ENCODE measurements around the gene UBALD2. TPM values are rescaled to one million over a fixed set of nuclear protein-coding genes. Genes with fewer than 3 reads are reported as not detected.

Gene UBALD2
- total and polyA plus RNA-seq, 2 of the 8 experiments (the other 6 are each of a cell fraction or from before 2014, with no cell fraction given) = 17.8 to 22.6 TPM

DNA sequence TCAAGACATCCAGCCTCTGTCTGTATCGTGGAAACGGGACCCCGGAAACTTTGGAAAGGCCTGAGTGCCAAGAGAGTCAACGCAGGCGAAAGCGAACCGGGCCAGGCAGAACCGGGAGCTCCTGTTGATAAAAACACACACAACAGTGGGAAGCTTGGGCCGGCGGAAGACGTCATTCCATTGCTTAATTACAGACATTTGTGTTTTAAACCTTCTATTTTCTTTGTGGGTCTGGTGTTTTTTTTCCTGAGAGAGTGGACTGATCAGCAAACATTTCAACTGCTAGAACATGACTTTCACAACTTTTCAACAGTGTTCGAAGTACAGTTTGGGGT is 24.0 kb upstream of the UBALD2 start:
- H4K8ac ChIP-seq (ENCODE audit: extremely low read depth, insufficient read depth, low read length) = no peak overlapping the region
- H2AFZ ChIP-seq (ENCODE audit: low read length) = peak overlapping the region; percentile 86
- H2BK5ac ChIP-seq (ENCODE audit: low read depth, low read length) = peak overlapping the region; percentile 55; the same call in 1 of the 2 replicates
- ChIA-PET POLR2A (ENCODE audit: partially characterized antibody) (interaction anchor here (0.8 to 1.7 kb wide), 9 partner anchors 12 to 118 kb away, joined by 3 to 7 read pairs (median 4); no protein-coding TSS in a partner anchor), CTCF (ENCODE audit: partially characterized antibody) (interaction anchor here (0.6 to 4.1 kb wide), 5 partner anchors 12 to 108 kb away, joined by 3 to 18 read pairs (median 3); no protein-coding TSS in a partner anchor)
- no peak for TF ChIP-seq CHD2 (IDR thresholded peaks at IDR 0.05; ENCODE audit: low read length)
- no peak for TF ChIP-seq EZH2 (IDR thresholded peaks at IDR 0.05; ENCODE audit: low read depth, low read length, severe bottlenecking)
- 0 out of 2 replicates have a peak, but pooled peaks have one; percentile 16 for TF ChIP-seq SUZ12 (IDR thresholded peaks at IDR 0.05; ENCODE audit: low read length)
- DNase-seq (ENCODE audit: low read depth in 1 of 2, low spot score in 2 of 2) = no peak
- H3K23ac ChIP-seq (ENCODE audit: insufficient read length) = no peak overlapping the region
- H4K20me1 ChIP-seq (replicated peaks in 1 of 2; ENCODE audit: control insufficient read depth in 1 of 2, insufficient read depth in 2 of 2, low read length in 2 of 2) = no peaks in the 10 kb centered on the region
- H3K4ac ChIP-seq (replicated peaks; ENCODE audit: insufficient read length, low read depth, low read length) = peak overlapping the region; percentile 99
- peaks cover 0 to 6% (median 4%) of the 10 kb centered on the region in 4 experiments; a peak in 5 of 7 replicates for H3K4me1 ChIP-seq (replicated peaks in 1 of 4; ENCODE audit: control insufficient read depth in 3 of 4, insufficient read depth in 4 of 4, low read length in 3 of 4)
- no peak overlapping the region for H2BK20ac ChIP-seq (ENCODE audit: low read length)
- H3K14ac ChIP-seq (ENCODE audit: insufficient read length) = peak overlapping the region; percentile 44
- FAIRE-seq = no peak
- no peaks in the 10 kb centered on the region for H3K79me1 ChIP-seq (ENCODE audit: low read depth, low read length)
- 41% methylated on average over 12 of the region's 12 CpGs; no CpG with 5 or more reads in 1 of the 2 experiments for WGBS, 2 experiments (ENCODE audit: extremely low coverage in 1 of 2, insufficient coverage in 1 of 2, insufficient read length in 1 of 2, insufficient replicate concordance in 2 of 2, low coverage in 1 of 2, low lambda C conversion rate in 2 of 2, missing lambda C conversion rate in 1 of 2)
- H3K27me3 ChIP-seq (replicated peaks in 1 of 4; ENCODE audit: control insufficient read depth in 3 of 4, extremely low read depth in 1 of 4, insufficient read depth in 3 of 4, low read length in 3 of 4) = peaks cover 5 to 42% (median 31%) of the 10 kb centered on the region in 4 experiments
- H4K91ac ChIP-seq (replicated peaks; ENCODE audit: insufficient read length, low read length) = peak overlapping the region; percentile 90
- H2BK12ac ChIP-seq (ENCODE audit: low read depth, low read length) = peak overlapping the region; percentile 4; the same call in 1 of the 2 replicates
- H3K4me2 ChIP-seq (ENCODE audit: insufficient read depth in 1 of 2, low read depth in 2 of 2, low read length in 2 of 2) = peak overlapping the region; percentile 68 to 99
- no peak overlapping the region for H3K56ac ChIP-seq (replicated peaks; ENCODE audit: insufficient read length, low read depth, low read length)
- H3K18ac ChIP-seq (ENCODE audit: extremely low read depth, low read length) = peak overlapping the region; percentile 75; the same call in 1 of the 2 replicates
- no peak overlapping the region for H4K5ac ChIP-seq (ENCODE audit: insufficient read length, low read depth, low read length)
- H3K27ac ChIP-seq (ENCODE audit: low read depth, low read length) = no peak overlapping the region; the same call in 1 of the 2 replicates
- peak overlapping the region; percentile 34; the same call in 1 of the 2 replicates for H2BK15ac ChIP-seq (ENCODE audit: low read length)
- H3K9ac ChIP-seq (replicated peaks in 1 of 4; ENCODE audit: extremely low read depth in 1 of 4, low read depth in 3 of 4, low read length in 3 of 4) = peak overlapping the region in 2 of 4 experiments; percentile 26 to 52; a peak in 4 of 7 replicates
- peak overlapping the region; percentile 36 to 69 (median 52) for H3K4me3 ChIP-seq (ENCODE audit: extremely low read depth in 1 of 4, insufficient read depth in 2 of 4, low read depth in 3 of 4, low read length in 4 of 4)
- H2BK120ac ChIP-seq (replicated peaks; ENCODE audit: low read depth, low read length) = no peak overlapping the region
- H3K23me2 ChIP-seq (ENCODE audit: low read depth, low read length) = peaks cover 11% of the 10 kb centered on the region
- H3K36me3 ChIP-seq (ENCODE audit: control insufficient read depth in 2 of 4, insufficient read depth in 4 of 4, low read length in 3 of 4) = no peaks in the 10 kb centered on the region
- H2AK5ac ChIP-seq (ENCODE audit: low read depth, low read length) = no peak overlapping the region
- H3K79me2 ChIP-seq (ENCODE audit: control insufficient read depth in 1 of 2, insufficient read depth in 2 of 2, low read length in 2 of 2) = 0 out of 4 replicates have a peak, but pooled peaks cover 0 to 2% of the 10 kb centered on the region in 2 experiments
- H3K9me3 ChIP-seq (ENCODE audit: insufficient read depth in 2 of 2, low read depth in 1 of 2, low read length in 1 of 2) = no peaks in the 10 kb centered on the region

Data from H1 (cell line).